GM12872 (cell line): ENCODE data around the gene SKIDA1.

Experiments
- TF ChIP-seq, protein P1 (sequence below): IDR thresholded peaks from 3 replicates; pipeline ENCODE4 v1.5.1; 2011; ENCODE audit warnings: low read depth, mild to moderate bottlenecking, low read length, moderate library complexity; ENCODE audit not compliant: insufficient read depth

Gene SKIDA1

DNA sequence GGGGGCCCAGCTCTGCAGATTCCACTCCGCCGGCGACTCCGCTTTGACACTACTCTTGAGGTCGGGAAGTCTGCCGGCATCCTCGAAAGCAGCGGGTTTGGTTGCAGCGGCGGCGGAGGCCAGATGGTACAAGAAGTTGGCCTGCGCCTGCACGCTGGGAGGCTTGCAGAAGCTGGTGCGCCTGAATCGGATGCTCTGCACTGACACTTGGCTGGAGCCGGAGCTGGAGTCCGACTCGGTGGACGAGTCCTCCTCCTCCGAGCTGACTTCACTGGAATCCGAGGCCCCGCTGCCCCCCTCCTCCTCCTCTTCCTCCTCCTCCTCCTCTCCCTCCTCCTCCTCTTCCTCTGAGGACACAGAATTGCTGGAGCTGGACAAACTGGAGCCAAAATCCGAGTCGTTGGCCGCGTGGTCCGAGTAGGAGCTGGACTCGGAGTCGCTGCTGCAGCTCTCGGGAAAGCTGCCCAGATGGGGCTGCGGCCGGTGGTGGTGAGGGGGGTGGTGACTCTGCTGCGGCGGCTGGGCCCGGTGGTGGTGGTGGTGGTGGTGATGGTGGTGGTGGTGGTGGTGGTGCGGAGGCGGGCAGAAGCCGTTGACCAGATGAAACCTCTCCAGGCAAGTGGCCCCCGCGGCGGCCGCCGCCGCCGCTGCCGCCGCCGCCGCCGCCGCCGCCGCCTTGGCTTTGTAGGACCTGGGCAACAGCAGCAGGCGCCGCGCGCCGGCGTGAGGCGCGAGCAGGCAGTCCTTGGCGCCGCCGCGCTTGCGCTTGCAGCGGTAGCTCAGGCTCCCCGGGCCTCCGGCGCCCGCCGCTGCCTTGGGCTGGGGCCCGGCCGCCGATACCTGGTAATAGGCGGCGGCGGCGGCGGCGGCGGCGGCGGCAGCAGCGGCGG is 9.0 kb downstream of the SKIDA1 start:
- TF ChIP-seq, protein P1, sequence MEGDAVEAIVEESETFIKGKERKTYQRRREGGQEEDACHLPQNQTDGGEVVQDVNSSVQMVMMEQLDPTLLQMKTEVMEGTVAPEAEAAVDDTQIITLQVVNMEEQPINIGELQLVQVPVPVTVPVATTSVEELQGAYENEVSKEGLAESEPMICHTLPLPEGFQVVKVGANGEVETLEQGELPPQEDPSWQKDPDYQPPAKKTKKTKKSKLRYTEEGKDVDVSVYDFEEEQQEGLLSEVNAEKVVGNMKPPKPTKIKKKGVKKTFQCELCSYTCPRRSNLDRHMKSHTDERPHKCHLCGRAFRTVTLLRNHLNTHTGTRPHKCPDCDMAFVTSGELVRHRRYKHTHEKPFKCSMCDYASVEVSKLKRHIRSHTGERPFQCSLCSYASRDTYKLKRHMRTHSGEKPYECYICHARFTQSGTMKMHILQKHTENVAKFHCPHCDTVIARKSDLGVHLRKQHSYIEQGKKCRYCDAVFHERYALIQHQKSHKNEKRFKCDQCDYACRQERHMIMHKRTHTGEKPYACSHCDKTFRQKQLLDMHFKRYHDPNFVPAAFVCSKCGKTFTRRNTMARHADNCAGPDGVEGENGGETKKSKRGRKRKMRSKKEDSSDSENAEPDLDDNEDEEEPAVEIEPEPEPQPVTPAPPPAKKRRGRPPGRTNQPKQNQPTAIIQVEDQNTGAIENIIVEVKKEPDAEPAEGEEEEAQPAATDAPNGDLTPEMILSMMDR, result no peak

DNA sequence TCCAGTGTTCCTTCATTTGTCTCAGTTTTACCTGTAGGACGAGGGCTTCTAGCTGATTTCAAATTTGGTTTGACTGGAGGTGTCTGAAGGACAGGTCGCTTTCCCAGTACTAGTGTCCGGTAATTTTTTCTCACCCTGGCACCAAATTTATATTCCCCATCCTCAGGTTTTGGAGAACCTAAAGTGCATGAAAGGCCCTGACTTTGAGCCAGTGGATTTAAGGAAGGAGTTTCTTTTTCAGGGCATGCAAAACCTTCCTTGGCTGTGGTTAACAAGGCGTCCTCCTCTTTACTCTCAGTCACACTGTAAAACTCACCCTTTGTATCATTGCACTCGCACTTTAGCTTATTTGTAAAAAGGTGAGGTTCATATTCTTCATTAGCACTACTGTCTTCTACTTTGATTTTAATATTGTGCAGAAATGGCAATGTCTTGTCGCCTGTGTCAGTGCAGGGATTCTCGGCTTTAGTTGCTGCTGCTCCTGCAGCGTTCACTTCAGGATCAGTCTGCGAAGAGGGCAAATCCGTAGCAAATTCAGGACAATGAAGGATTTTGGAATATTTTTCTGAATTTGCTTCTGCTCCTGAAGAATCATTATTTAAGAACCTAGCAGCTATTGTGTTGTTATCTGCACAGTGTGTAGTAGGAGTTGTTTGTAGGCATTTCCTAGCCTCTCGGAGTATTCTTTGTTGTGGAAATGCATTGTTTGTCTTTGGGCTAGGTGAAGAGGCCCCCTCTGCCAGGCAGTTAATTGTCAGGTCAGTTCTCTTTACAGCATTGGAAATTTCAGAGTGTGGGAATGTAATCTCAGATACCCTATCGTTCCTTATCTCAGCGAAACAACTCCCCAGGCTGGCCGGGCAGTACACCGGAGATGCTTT is 9.9 kb downstream of the SKIDA1 start:
- TF ChIP-seq, protein P1, result no peak

DNA sequence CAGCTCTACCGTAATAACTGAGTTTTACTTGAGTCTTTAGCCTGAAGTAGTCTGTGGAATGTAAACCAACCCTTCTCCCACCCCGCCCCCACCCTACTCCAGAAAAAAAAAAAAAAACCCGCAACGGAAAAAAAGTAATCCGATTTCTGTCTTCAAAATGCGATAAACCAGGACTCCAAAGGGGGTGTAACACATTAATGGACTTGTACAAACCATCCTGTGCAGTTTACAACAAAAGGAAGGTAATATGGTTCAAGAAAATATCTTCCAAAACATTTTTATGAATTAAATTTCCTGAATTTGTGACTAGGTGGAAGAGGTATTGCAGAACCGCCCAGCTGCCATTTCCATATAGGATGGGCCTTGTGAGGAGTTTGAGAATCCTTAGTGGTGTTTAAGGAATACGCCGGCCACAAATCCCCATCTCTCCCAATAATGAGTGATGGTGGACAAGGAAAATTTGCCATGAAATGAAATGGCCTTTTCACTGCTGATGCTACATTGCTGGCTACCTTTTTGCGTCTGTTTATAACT is 10.6 kb downstream of the SKIDA1 start:
- TF ChIP-seq, protein P1, result no peak

DNA sequence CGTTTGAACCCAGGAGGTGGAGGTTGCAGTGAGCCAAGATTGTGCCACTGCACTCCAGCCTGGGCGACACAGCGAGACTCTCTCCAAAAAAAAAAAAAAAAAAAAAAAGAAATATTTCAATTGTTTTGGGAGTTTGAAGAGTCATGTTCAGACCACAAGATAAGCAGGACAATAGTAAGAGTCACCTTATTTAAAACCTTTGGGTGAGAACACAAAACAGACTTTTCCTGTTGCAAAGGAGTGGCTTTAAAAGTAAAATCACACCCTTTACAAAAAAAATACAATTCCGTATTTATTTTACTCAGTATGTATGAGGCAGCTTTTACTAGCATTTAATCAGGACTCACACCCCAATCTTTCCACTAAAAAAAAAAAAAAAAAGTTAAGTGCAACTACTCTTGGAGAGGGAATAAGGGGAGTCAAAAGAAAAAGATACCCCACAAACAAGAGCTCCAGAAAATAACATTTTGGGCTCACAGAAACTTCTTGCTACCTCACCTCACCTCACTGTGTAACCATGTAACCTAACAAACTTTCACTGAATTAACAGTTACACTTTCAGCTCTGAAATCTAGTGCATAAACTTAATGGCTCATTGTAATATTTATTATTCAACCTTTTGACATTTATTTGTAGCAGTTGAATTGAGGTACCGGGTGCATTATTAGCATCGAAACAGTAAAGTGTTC is 11.2 kb downstream of the SKIDA1 start:
- TF ChIP-seq, protein P1, result no peak

DNA sequence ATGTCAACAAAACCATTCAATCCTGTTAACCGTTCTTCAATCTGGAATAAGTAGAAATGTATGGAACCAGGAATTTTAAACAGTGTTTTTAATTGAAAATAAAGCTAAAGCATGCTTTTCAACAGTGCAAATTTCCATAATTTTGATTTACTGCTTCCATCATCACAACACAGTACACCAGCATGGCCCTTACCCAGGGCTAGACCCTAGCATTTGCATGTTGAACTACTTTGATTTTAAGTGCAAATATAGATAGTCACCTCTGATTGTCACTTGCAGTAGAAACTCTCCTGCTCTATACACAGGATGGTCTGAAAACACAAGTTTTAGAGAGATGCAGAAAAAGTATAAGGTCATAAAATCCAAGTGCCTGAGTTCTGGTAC is 12.1 kb downstream of the SKIDA1 start:
- TF ChIP-seq, protein P1, result no peak

DNA sequence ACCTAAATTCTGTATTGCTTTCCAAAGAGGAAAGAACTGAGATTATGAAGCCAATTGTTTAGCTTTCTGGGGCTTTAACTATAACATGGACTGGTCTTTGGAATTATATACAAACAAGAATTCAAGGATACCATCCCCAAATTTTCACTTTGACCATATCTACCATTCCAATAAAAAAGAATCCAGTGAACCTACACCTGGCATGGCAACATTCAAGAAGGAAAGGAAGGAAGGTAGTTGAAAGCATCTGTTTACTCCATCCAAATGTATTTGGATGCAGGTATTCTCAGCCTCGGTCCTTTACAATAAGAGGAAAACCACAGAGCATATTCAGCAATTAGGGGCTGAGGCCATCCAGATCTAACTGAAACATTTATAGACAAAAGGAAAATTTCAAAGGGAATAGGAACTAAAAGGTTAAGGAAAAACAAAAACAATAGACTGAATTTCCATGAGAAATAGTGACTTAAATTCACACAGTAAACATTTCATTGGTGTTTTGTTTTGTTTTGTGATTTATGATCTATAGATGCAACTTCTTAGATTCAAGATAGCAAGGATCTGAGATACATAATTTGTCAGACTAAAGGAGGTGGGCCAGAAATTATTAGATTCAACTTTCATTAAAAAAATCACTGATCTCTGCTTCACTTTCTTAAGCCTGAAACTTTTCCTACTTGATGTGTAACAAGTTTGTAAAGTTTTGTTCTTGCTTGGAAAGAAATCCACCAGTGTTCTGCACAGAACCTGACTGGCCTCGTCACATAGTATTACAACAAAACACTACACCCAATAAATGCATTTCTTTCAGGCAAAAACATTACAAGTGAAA is 12.7 kb downstream of the SKIDA1 start:
- TF ChIP-seq, protein P1, result no peak
